ENCODE measurements around the gene TLE3. TPM values are rescaled to one million over a fixed set of nuclear protein-coding genes. Genes with fewer than 3 reads are reported as not detected.

The TLE3 gene
- total RNA-seq, 1 donor from 2014 or later = 45.4 TPM

DNA sequence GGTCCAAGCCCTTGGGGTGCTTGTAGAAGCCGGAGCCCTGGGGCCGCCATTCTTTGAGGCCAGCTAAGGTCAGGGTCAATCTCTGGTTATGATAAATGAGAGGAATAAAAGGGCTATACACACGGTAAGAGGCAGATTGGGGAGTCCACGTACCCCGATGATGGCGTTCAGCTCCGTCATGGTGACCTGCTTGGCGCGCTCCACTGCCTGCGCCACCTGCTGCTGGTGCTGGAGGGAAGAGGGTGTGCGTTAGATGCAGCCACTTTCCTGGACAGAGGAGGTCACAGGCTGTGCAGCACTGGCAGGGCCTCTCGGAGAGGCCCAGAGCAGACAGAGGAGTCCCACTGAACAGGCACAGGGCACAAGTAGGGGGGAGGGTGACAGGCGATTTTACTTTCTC lies 23.3 kb downstream of the TLE3 start:
- peaks cover 13% of the 10 kb centered on the region for H3K27me3 Mint-ChIP-seq (ENCODE audit: low read depth, unreplicated experiment)
- Histone ChIP-seq H3K9ac (ENCODE audit: low read length) (no peak overlapping the region), H3K4me3 (ENCODE audit: insufficient read depth, low read depth, low read length) (no peak overlapping the region), H3K4me1 (ENCODE audit: insufficient read depth, low read length) (no peaks in the 10 kb centered on the region), H3K79me2 (ENCODE audit: insufficient read depth, low read length) (peaks cover 52% of the 10 kb centered on the region), H2AFZ (ENCODE audit: low read depth, low read length) (no peak overlapping the region), H3K4me2 (ENCODE audit: low read length) (no peak overlapping the region), H4K20me1 (ENCODE audit: insufficient read depth, low read length) (peaks cover 98% of the 10 kb centered on the region), H3K27ac (ENCODE audit: low read depth, low read length) (no peak overlapping the region), H3K9me3 (ENCODE audit: insufficient read depth, low read depth, low read length) (no peaks in the 10 kb centered on the region), H3K36me3 (ENCODE audit: insufficient read depth, low read length) (peaks cover 34% of the 10 kb centered on the region), H3K27me3 (ENCODE audit: insufficient read depth, low read length) (no peaks in the 10 kb centered on the region)
- H3K9me3 Mint-ChIP-seq (ENCODE audit: unreplicated experiment) = peaks cover 3% of the 10 kb centered on the region
- no peak for TF ChIP-seq EZH2 (IDR thresholded peaks at IDR 0.05; ENCODE audit: insufficient read depth, low read length)
- TF ChIP-seq, protein P1, sequence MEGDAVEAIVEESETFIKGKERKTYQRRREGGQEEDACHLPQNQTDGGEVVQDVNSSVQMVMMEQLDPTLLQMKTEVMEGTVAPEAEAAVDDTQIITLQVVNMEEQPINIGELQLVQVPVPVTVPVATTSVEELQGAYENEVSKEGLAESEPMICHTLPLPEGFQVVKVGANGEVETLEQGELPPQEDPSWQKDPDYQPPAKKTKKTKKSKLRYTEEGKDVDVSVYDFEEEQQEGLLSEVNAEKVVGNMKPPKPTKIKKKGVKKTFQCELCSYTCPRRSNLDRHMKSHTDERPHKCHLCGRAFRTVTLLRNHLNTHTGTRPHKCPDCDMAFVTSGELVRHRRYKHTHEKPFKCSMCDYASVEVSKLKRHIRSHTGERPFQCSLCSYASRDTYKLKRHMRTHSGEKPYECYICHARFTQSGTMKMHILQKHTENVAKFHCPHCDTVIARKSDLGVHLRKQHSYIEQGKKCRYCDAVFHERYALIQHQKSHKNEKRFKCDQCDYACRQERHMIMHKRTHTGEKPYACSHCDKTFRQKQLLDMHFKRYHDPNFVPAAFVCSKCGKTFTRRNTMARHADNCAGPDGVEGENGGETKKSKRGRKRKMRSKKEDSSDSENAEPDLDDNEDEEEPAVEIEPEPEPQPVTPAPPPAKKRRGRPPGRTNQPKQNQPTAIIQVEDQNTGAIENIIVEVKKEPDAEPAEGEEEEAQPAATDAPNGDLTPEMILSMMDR (IDR thresholded peaks at IDR 0.05; ENCODE audit: insufficient read depth, low read depth, low read length) = no peak
- FAIRE-seq (no peak), DNase-seq (ENCODE audit: low read depth) (no peak)
- H3K27ac Mint-ChIP-seq (ENCODE audit: unreplicated experiment) = no peak overlapping the region
- H3K4me1 Mint-ChIP-seq (ENCODE audit: low read depth, unreplicated experiment) = peaks cover 3% of the 10 kb centered on the region
- H3K36me3 Mint-ChIP-seq (ENCODE audit: low read depth, unreplicated experiment) = peaks cover 81% of the 10 kb centered on the region
- H3K4me3 Mint-ChIP-seq (ENCODE audit: unreplicated experiment) = no peak overlapping the region

DNA sequence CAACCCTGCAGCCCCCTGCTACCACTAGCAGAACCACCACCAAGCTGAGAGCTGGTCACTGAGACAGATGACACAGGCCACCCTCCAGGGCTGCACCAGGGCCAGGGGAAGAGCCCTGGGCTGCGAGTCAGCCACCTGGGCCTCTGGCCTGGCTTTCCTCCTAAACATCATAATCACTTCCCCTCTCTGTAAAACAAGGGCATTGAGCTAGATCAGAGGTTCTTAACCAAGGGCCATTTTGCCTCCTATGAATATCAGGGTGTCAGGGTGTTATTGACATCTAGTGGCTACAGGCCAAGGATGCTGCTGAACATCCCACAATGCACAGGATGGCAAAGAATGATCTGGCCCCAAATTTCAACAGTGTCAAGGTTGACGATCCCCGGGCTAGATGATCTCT lies 25.2 kb downstream of the TLE3 start:
- Mint-ChIP-seq H3K4me3 (ENCODE audit: unreplicated experiment) (no peak overlapping the region), H3K27me3 (ENCODE audit: low read depth, unreplicated experiment) (peaks cover 14% of the 10 kb centered on the region), H3K36me3 (ENCODE audit: low read depth, unreplicated experiment) (peaks cover 78% of the 10 kb centered on the region), H3K9me3 (ENCODE audit: unreplicated experiment) (peaks cover 3% of the 10 kb centered on the region), H3K27ac (ENCODE audit: unreplicated experiment) (no peak overlapping the region), H3K4me1 (ENCODE audit: low read depth, unreplicated experiment) (peaks cover 2% of the 10 kb centered on the region)
- Histone ChIP-seq H3K4me3 (ENCODE audit: insufficient read depth, low read depth, low read length) (no peak overlapping the region), H2AFZ (ENCODE audit: low read depth, low read length) (no peak overlapping the region), H3K9me3 (ENCODE audit: insufficient read depth, low read depth, low read length) (no peaks in the 10 kb centered on the region), H3K4me1 (ENCODE audit: insufficient read depth, low read length) (no peaks in the 10 kb centered on the region), H3K9ac (ENCODE audit: low read length) (no peak overlapping the region), H3K79me2 (ENCODE audit: insufficient read depth, low read length) (peaks cover 43% of the 10 kb centered on the region), H3K4me2 (ENCODE audit: low read length) (no peak overlapping the region), H3K27me3 (ENCODE audit: insufficient read depth, low read length) (no peaks in the 10 kb centered on the region), H4K20me1 (ENCODE audit: insufficient read depth, low read length) (peaks cover 95% of the 10 kb centered on the region), H3K27ac (ENCODE audit: low read depth, low read length) (no peak overlapping the region), H3K36me3 (ENCODE audit: insufficient read depth, low read length) (peaks cover 41% of the 10 kb centered on the region)
- no peak for DNase-seq (ENCODE audit: low read depth)
- FAIRE-seq = no peak
- TF ChIP-seq, protein P1 (IDR thresholded peaks at IDR 0.05; ENCODE audit: insufficient read depth, low read depth, low read length) = no peak
- TF ChIP-seq EZH2 (IDR thresholded peaks at IDR 0.05; ENCODE audit: insufficient read depth, low read length) = no peak

DNA sequence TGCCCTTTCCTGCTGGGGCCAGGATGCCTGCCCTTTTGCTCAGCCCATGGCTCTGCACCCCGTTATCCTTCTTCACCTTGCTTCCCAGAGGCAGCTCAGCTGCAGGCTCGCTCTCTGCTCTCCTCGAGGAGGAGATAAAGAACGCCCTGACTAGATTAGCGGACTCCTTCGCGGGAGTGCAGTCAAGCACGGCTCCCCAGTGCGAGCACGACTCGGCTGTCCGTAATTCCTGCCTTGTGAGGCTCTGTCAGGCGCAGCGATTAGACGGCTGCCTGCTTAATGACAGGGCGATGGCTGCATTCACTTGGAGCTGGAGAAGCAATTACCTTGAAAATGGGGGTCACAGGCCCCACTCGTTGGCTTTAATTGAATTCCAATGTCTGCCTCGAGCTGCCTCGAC lies 25.9 kb downstream of the TLE3 start:
- Histone ChIP-seq H3K9ac (ENCODE audit: low read length) (no peak overlapping the region), H3K4me2 (ENCODE audit: low read length) (no peak overlapping the region), H3K27me3 (ENCODE audit: insufficient read depth, low read length) (no peaks in the 10 kb centered on the region), H4K20me1 (ENCODE audit: insufficient read depth, low read length) (peaks cover 95% of the 10 kb centered on the region), H3K36me3 (ENCODE audit: insufficient read depth, low read length) (peaks cover 41% of the 10 kb centered on the region), H3K4me1 (ENCODE audit: insufficient read depth, low read length) (no peaks in the 10 kb centered on the region), H3K9me3 (ENCODE audit: insufficient read depth, low read depth, low read length) (no peaks in the 10 kb centered on the region), H3K27ac (ENCODE audit: low read depth, low read length) (no peak overlapping the region), H3K79me2 (ENCODE audit: insufficient read depth, low read length) (peaks cover 42% of the 10 kb centered on the region), H3K4me3 (ENCODE audit: insufficient read depth, low read depth, low read length) (no peak overlapping the region), H2AFZ (ENCODE audit: low read depth, low read length) (no peak overlapping the region)
- H3K27ac Mint-ChIP-seq (ENCODE audit: unreplicated experiment) = no peak overlapping the region
- TF ChIP-seq, protein P1 (IDR thresholded peaks at IDR 0.05; ENCODE audit: insufficient read depth, low read depth, low read length) = no peak
- TF ChIP-seq EZH2 (IDR thresholded peaks at IDR 0.05; ENCODE audit: insufficient read depth, low read length) = no peak
- no peaks in the 10 kb centered on the region for H3K4me1 Mint-ChIP-seq (ENCODE audit: low read depth, unreplicated experiment)
- no peak overlapping the region for H3K4me3 Mint-ChIP-seq (ENCODE audit: unreplicated experiment)
- peaks cover 3% of the 10 kb centered on the region for H3K9me3 Mint-ChIP-seq (ENCODE audit: unreplicated experiment)
- no peak for FAIRE-seq
- no peak for DNase-seq (ENCODE audit: low read depth)
- H3K27me3 Mint-ChIP-seq (ENCODE audit: low read depth, unreplicated experiment) = peaks cover 14% of the 10 kb centered on the region
- peaks cover 74% of the 10 kb centered on the region for H3K36me3 Mint-ChIP-seq (ENCODE audit: low read depth, unreplicated experiment)

Measured in astrocyte (in vitro differentiated cells and primary cell).